Measurements from ENCODE around the gene SLC44A4.
"Not testable (repeated sequence)": the region's sequence is repeated elsewhere in the genome, so short reads cannot be mapped to it uniquely, and the experiment has no call there.

Gene SLC44A4

GRCh38 chr6:31865205-31866118 lies 13.3 kb downstream of the SLC44A4 start:
- no peak overlapping the region for H3K27ac ChIP-seq (ENCODE audit: low read length)
- H3K4me1 ChIP-seq (ENCODE audit: control insufficient read depth in 1 of 2, insufficient read depth in 2 of 2, low read length in 2 of 2) = peaks cover 0 to 26% of the 10 kb centered on the region in 2 donors
- H3K4me3 ChIP-seq (ENCODE audit: low read depth in 1 of 2, low read length in 2 of 2) = no peak overlapping the region
- H3K9me3 ChIP-seq (ENCODE audit: control insufficient read depth in 1 of 2, low read length in 2 of 2) = no peaks in the 10 kb centered on the region
- H3K36me3 ChIP-seq (ENCODE audit: control insufficient read depth in 1 of 2, insufficient read depth in 2 of 2, low read length in 2 of 2) = peaks cover 3 to 8% of the 10 kb centered on the region in 2 donors
- H3K27me3 ChIP-seq (ENCODE audit: low read depth, low read length) = no peaks in the 10 kb centered on the region

- peaks cover 0 to 26% of the 10 kb centered on the region in 2 donors for H3K4me1 ChIP-seq (ENCODE audit: control insufficient read depth in 1 of 2, insufficient read depth in 2 of 2, low read length in 2 of 2)
Measured at GRCh38 chr6:31864818-31865204, 14.0 kb downstream of the SLC44A4 start.

GRCh38 chr6:31864123-31864562 lies 14.7 kb downstream of the SLC44A4 start:
- peaks cover 13 to 21% of the 10 kb centered on the region in 2 donors for H3K36me3 ChIP-seq (ENCODE audit: control insufficient read depth in 1 of 2, insufficient read depth in 2 of 2, low read length in 2 of 2)
- peak overlapping the region; percentile 73 to 82 for H3K4me3 ChIP-seq (ENCODE audit: low read depth in 1 of 2, low read length in 2 of 2)
- not testable (repeated sequence) for H3K27me3 ChIP-seq (ENCODE audit: low read depth, low read length); H3K9me3 ChIP-seq (ENCODE audit: control insufficient read depth in 1 of 2, low read length in 2 of 2)
- H3K27ac ChIP-seq (ENCODE audit: low read length) = peak overlapping the region; percentile 74
- H3K4me1 ChIP-seq (ENCODE audit: control insufficient read depth in 1 of 2, insufficient read depth in 2 of 2, low read length in 2 of 2) = peaks cover 0 to 26% of the 10 kb centered on the region in 2 donors

More at GRCh38 chr6:31864818-31865204, 14.0 kb downstream of the SLC44A4 start:
- Histone ChIP-seq H3K27me3 (ENCODE audit: low read depth, low read length) (no peaks in the 10 kb centered on the region), H3K4me3 (ENCODE audit: low read depth in 1 of 2, low read length in 2 of 2) (no peak overlapping the region), H3K36me3 (ENCODE audit: control insufficient read depth in 1 of 2, insufficient read depth in 2 of 2, low read length in 2 of 2) (peaks cover 6 to 14% of the 10 kb centered on the region in 2 donors), H3K9me3 (ENCODE audit: control insufficient read depth in 1 of 2, low read length in 2 of 2) (no peaks in the 10 kb centered on the region), H3K27ac (ENCODE audit: low read length) (no peak overlapping the region)

GRCh38 chr6:31862344-31863235 lies 16.2 kb downstream of the SLC44A4 start, which contains the start of gene NEU1:
Gene NEU1 (minus strand): TSS chr6:31862821. CDS start chr6:31862776, 45 bp downstream.
- H3K4me1 ChIP-seq (ENCODE audit: control insufficient read depth in 1 of 2, insufficient read depth in 2 of 2, low read length in 2 of 2) = peaks cover 0 to 26% of the 10 kb centered on the region in 2 donors
- peaks cover 16 to 32% of the 10 kb centered on the region in 2 donors for H3K36me3 ChIP-seq (ENCODE audit: control insufficient read depth in 1 of 2, insufficient read depth in 2 of 2, low read length in 2 of 2)
- H3K4me3 ChIP-seq (ENCODE audit: low read depth in 1 of 2, low read length in 2 of 2) = peak within 1 kb of the TSS; percentile 87 to 88
- H3K9me3 ChIP-seq (ENCODE audit: control insufficient read depth in 1 of 2, low read length in 2 of 2) = no peaks in the 10 kb centered on the region
- H3K27me3 ChIP-seq (ENCODE audit: low read depth, low read length) = no peaks in the 10 kb centered on the region
- H3K27ac ChIP-seq (ENCODE audit: low read length) = peak within 1 kb of the TSS; percentile 87

GRCh38 chr6:31861919-31862343 lies 16.9 kb downstream of the SLC44A4 start:
- no peaks in the 10 kb centered on the region for H3K27me3 ChIP-seq (ENCODE audit: low read depth, low read length)
- H3K9me3 ChIP-seq (ENCODE audit: control insufficient read depth in 1 of 2, low read length in 2 of 2) = no peaks in the 10 kb centered on the region
- H3K4me1 ChIP-seq (ENCODE audit: control insufficient read depth in 1 of 2, insufficient read depth in 2 of 2, low read length in 2 of 2) = peaks cover 0 to 26% of the 10 kb centered on the region in 2 donors
- peak overlapping the region; percentile 87 for H3K27ac ChIP-seq (ENCODE audit: low read length)
- H3K4me3 ChIP-seq (ENCODE audit: low read depth in 1 of 2, low read length in 2 of 2) = peak overlapping the region; percentile 87 to 88
- H3K36me3 ChIP-seq (ENCODE audit: control insufficient read depth in 1 of 2, insufficient read depth in 2 of 2, low read length in 2 of 2) = peaks cover 20 to 38% of the 10 kb centered on the region in 2 donors

- Histone ChIP-seq H3K4me1 (ENCODE audit: control insufficient read depth in 1 of 2, insufficient read depth in 2 of 2, low read length in 2 of 2) (peaks cover 0 to 26% of the 10 kb centered on the region in 2 donors), H3K4me3 (ENCODE audit: low read depth in 1 of 2, low read length in 2 of 2) (no peak overlapping the region), H3K36me3 (ENCODE audit: control insufficient read depth in 1 of 2, insufficient read depth in 2 of 2, low read length in 2 of 2) (peaks cover 20 to 39% of the 10 kb centered on the region in 2 donors), H3K9me3 (ENCODE audit: control insufficient read depth in 1 of 2, low read length in 2 of 2) (no peaks in the 10 kb centered on the region), H3K27ac (ENCODE audit: low read length) (no peak overlapping the region), H3K27me3 (ENCODE audit: low read depth, low read length) (no peaks in the 10 kb centered on the region)
Measured at GRCh38 chr6:31861150-31861549, 17.6 kb downstream of the SLC44A4 start.

GRCh38 chr6:31860349-31860748 lies 18.4 kb downstream of the SLC44A4 start:
- no peaks in the 10 kb centered on the region for H3K27me3 ChIP-seq (ENCODE audit: low read depth, low read length)
- H3K36me3 ChIP-seq (ENCODE audit: control insufficient read depth in 1 of 2, insufficient read depth in 2 of 2, low read length in 2 of 2) = peaks cover 20 to 39% of the 10 kb centered on the region in 2 donors
- no peaks in the 10 kb centered on the region for H3K9me3 ChIP-seq (ENCODE audit: control insufficient read depth in 1 of 2, low read length in 2 of 2)
- peaks cover 0 to 26% of the 10 kb centered on the region in 2 donors for H3K4me1 ChIP-seq (ENCODE audit: control insufficient read depth in 1 of 2, insufficient read depth in 2 of 2, low read length in 2 of 2)
- H3K27ac ChIP-seq (ENCODE audit: low read length) = no peak overlapping the region
- H3K4me3 ChIP-seq (ENCODE audit: low read depth in 1 of 2, low read length in 2 of 2) = no peak overlapping the region

- H3K9me3 ChIP-seq (ENCODE audit: control insufficient read depth in 1 of 2, low read length in 2 of 2) = no peaks in the 10 kb centered on the region
- peaks cover 20 to 39% of the 10 kb centered on the region in 2 donors for H3K36me3 ChIP-seq (ENCODE audit: control insufficient read depth in 1 of 2, insufficient read depth in 2 of 2, low read length in 2 of 2)
- no peaks in the 10 kb centered on the region for H3K27me3 ChIP-seq (ENCODE audit: low read depth, low read length)
- H3K4me3 ChIP-seq (ENCODE audit: low read depth in 1 of 2, low read length in 2 of 2) = no peak overlapping the region
- H3K4me1 ChIP-seq (ENCODE audit: control insufficient read depth in 1 of 2, insufficient read depth in 2 of 2, low read length in 2 of 2) = peaks cover 0 to 26% of the 10 kb centered on the region in 2 donors
- H3K27ac ChIP-seq (ENCODE audit: low read length) = no peak overlapping the region
Measured at GRCh38 chr6:31859923-31860322, 18.9 kb downstream of the SLC44A4 start.

- Histone ChIP-seq H3K4me3 (ENCODE audit: low read depth in 1 of 2, low read length in 2 of 2) (no peak overlapping the region), H3K36me3 (ENCODE audit: control insufficient read depth in 1 of 2, insufficient read depth in 2 of 2, low read length in 2 of 2) (peaks cover 20 to 39% of the 10 kb centered on the region in 2 donors), H3K9me3 (ENCODE audit: control insufficient read depth in 1 of 2, low read length in 2 of 2) (no peaks in the 10 kb centered on the region), H3K4me1 (ENCODE audit: control insufficient read depth in 1 of 2, insufficient read depth in 2 of 2, low read length in 2 of 2) (peaks cover 0 to 21% of the 10 kb centered on the region in 2 donors), H3K27ac (ENCODE audit: low read length) (no peak overlapping the region), H3K27me3 (ENCODE audit: low read depth, low read length) (no peaks in the 10 kb centered on the region)
Measured at GRCh38 chr6:31858707-31859106, 20.1 kb downstream of the SLC44A4 start.

- Histone ChIP-seq H3K4me1 (ENCODE audit: control insufficient read depth in 1 of 2, insufficient read depth in 2 of 2, low read length in 2 of 2) (peaks cover 0 to 15% of the 10 kb centered on the region in 2 donors), H3K36me3 (ENCODE audit: control insufficient read depth in 1 of 2, insufficient read depth in 2 of 2, low read length in 2 of 2) (peaks cover 20 to 39% of the 10 kb centered on the region in 2 donors)
- H3K27me3 ChIP-seq (ENCODE audit: low read depth, low read length); H3K9me3 ChIP-seq (ENCODE audit: control insufficient read depth in 1 of 2, low read length in 2 of 2); H3K27ac ChIP-seq (ENCODE audit: low read length); H3K4me3 ChIP-seq (ENCODE audit: low read depth in 1 of 2, low read length in 2 of 2): not testable (repeated sequence)
Measured at GRCh38 chr6:31857774-31858173, 21.0 kb downstream of the SLC44A4 start.
